Keratinocyte (primary cell): ENCODE measurements around the gene ANKS1B. TPM values are rescaled to one million over a fixed set of nuclear protein-coding genes. Genes with fewer than 3 reads are reported as not detected.

Experiments used
- DNase-seq: peaks from one replicate; pipeline ENCODE4 v3.0.0-alpha.2; 2011; ENCODE audit warnings: low read depth, missing footprints, low spot score
- FAIRE-seq: peaks from 2 replicates; lab custom pipeline; 2011; peaks lifted over from hg19 to GRCh38; lab: Jason Lieb, UNC
- H2AFZ ChIP-seq: 2 replicates; pipeline ENCODE4 v1.6.0; 2012; ENCODE audit warnings: low read length, control low read depth, inconsistent platforms; ENCODE audit not compliant: control insufficient read depth
- H3K27ac ChIP-seq: 2 replicates; pipeline ENCODE4 v1.5.1; 2011; ENCODE audit warnings: low read length; ENCODE audit not compliant: control insufficient read depth, insufficient read depth
- H3K27me3 ChIP-seq: 3 replicates; pipeline ENCODE4 v1.6.0; 2011; ENCODE audit warnings: low read length; ENCODE audit not compliant: control insufficient read depth, insufficient read depth; ENCODE audit errors: extremely low read depth
- H3K36me3 ChIP-seq, 2 experiments: 2 replicates in 1 of 2; 3 replicates in 1 of 2; pipeline ENCODE4 v1.5.1; 2011; ENCODE audit warnings: low read length in 2 of 2, mild to moderate bottlenecking in 1 of 2; ENCODE audit not compliant: control insufficient read depth in 2 of 2, insufficient read depth in 2 of 2; ENCODE audit errors: extremely low read depth in 1 of 2
- H3K4me1 ChIP-seq: 3 replicates; pipeline ENCODE4 v1.5.1; 2011; ENCODE audit warnings: low read length; ENCODE audit not compliant: control insufficient read depth, insufficient read depth; ENCODE audit errors: extremely low read depth
- H3K4me2 ChIP-seq: 3 replicates; pipeline ENCODE4 v1.6.0; 2011; ENCODE audit warnings: low read depth, low read length; ENCODE audit not compliant: control insufficient read depth, insufficient read depth; ENCODE audit errors: extremely low read depth
- H3K4me3 ChIP-seq, 3 experiments: fragments of 200-600 bp in 1 of 3; sonication (generic) in 1 of 3; 2 replicates in 2 of 3; 3 replicates in 1 of 3; pipeline ENCODE4 v1.5.1; 2011 to 2016; ENCODE audit warnings: low read length in 3 of 3, mild to moderate bottlenecking in 3 of 3, control low read depth in 2 of 3, inconsistent platforms in 1 of 3, low read depth in 1 of 3, mixed read lengths in 1 of 3, mixed run types in 1 of 3, moderate library complexity in 1 of 3; ENCODE audit not compliant: control insufficient read depth in 2 of 3, insufficient read depth in 2 of 3; ENCODE audit errors: extremely low read depth in 1 of 3
- H3K79me2 ChIP-seq: 2 replicates; pipeline ENCODE4 v1.6.0; 2012; ENCODE audit warnings: low read length; ENCODE audit not compliant: control insufficient read depth, insufficient read depth
- H3K9ac ChIP-seq: 3 replicates; pipeline ENCODE4 v1.6.0; 2011; ENCODE audit warnings: low read length; ENCODE audit not compliant: control insufficient read depth, insufficient read depth; ENCODE audit errors: extremely low read depth
- H3K9me1 ChIP-seq: 3 replicates; pipeline ENCODE4 v1.6.0; 2011; ENCODE audit warnings: low read length; ENCODE audit not compliant: control insufficient read depth, insufficient read depth; ENCODE audit errors: extremely low read depth
- H3K9me3 ChIP-seq: 2 replicates; pipeline ENCODE4 v1.5.1; 2012; ENCODE audit warnings: low read depth, low read length; ENCODE audit not compliant: control insufficient read depth
- H4K20me1 ChIP-seq: 3 replicates; pipeline ENCODE4 v1.6.0; 2011; ENCODE audit warnings: low read length; ENCODE audit not compliant: control insufficient read depth, insufficient read depth; ENCODE audit errors: extremely low read depth
- EZH2 ChIP-seq: IDR thresholded peaks from one replicate; pipeline ENCODE4 v1.6.1; 2012; ENCODE audit warnings: inconsistent platforms, mild to moderate bottlenecking, low read length, moderate library complexity
- dilution Hi-C: fragments of 300-500 bp; cut with MboI; formaldehyde crosslinking; loops from one replicate; pipeline ENCODE4 v1.7.0; 2020; ENCODE audit warnings: low sequenced_read_pairs; ENCODE audit not compliant: extremely low pct_ligation_motif_present
- polyA plus RNA-seq, 5 experiments: library from polyadenylated mRNA; depleted of rRNA in 3 of 5; stranded (reverse) in 3 of 5; stranded (forward) in 1 of 5; unstranded in 1 of 5; fragments of >200 nt; gene quantifications; 1 replicate in 1 of 5; 2 replicates in 3 of 5; 3 replicates in 1 of 5; pipeline versions ENCODE4 v1.2.1 to v1.2.3, GENCODE V29; 2011 to 2012; ENCODE audit warnings: missing spikeins in 2 of 5, low read depth in 1 of 5, low replicate concordance in 1 of 5
- TF ChIP-seq, protein P1 (sequence below), 3 experiments: IDR thresholded peaks in 1 of 3; conservative IDR thresholded peaks in 1 of 3; optimal IDR thresholded peaks in 1 of 3; 2 replicates in 2 of 3; 3 replicates in 1 of 3; pipeline versions ENCODE3 to v1.5.1; 2011; ENCODE audit warnings: low read length in 3 of 3, mild to moderate bottlenecking in 3 of 3, moderate library complexity in 2 of 3, control low read depth in 1 of 3, inconsistent platforms in 1 of 3; ENCODE audit not compliant: insufficient read depth in 2 of 3; ENCODE audit errors: extremely low read depth in 1 of 3

Gene ANKS1B
- polyA plus RNA-seq, 1 donor (not counting 4 experiments of a cell fraction or from before 2014, with no cell fraction given): not detected

DNA sequence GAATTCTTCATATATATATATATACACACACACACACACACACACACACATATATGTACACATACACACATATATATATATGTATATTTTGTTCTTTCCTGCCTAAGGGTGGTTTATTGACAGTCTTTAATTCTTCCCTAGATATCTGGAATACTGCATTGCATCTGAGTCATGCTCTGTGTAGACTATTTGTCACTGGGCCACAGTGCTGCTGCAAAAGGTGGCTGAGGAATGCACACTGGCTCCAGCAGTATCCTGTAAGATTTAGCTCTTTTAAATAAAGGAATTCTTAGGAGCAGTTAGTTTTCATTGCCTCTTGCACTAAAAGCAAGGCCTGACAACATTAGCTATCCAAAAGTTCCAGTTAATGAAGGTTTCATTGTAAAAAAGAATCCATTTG, 1138.8 kb downstream of the ANKS1B start:
- Histone ChIP-seq H3K9ac (no peak overlapping the region), H3K9me3 (no peaks in the 10 kb centered on the region), H3K4me2 (no peak overlapping the region), H4K20me1 (no peaks in the 10 kb centered on the region), H2AFZ (no peak overlapping the region), H3K36me3 (no peaks in the 10 kb centered on the region), H3K9me1 (no peaks in the 10 kb centered on the region), H3K79me2 (no peaks in the 10 kb centered on the region), H3K4me1 (no peaks in the 10 kb centered on the region), H3K27me3 (no peaks in the 10 kb centered on the region), H3K27ac (no peak overlapping the region), H3K4me3 (no peak overlapping the region)
- no peak for FAIRE-seq
- dilution Hi-C loops: no loop called here
- no peak for TF ChIP-seq EZH2
- no peak for DNase-seq

GRCh38 chr12:98840325-98840724, 1144.4 kb downstream of the ANKS1B start:
- H3K79me2 ChIP-seq: no peaks in the 10 kb centered on the region
- no peaks in the 10 kb centered on the region for H4K20me1 ChIP-seq
- H3K27ac ChIP-seq: no peak overlapping the region
- TF ChIP-seq, protein P1, sequence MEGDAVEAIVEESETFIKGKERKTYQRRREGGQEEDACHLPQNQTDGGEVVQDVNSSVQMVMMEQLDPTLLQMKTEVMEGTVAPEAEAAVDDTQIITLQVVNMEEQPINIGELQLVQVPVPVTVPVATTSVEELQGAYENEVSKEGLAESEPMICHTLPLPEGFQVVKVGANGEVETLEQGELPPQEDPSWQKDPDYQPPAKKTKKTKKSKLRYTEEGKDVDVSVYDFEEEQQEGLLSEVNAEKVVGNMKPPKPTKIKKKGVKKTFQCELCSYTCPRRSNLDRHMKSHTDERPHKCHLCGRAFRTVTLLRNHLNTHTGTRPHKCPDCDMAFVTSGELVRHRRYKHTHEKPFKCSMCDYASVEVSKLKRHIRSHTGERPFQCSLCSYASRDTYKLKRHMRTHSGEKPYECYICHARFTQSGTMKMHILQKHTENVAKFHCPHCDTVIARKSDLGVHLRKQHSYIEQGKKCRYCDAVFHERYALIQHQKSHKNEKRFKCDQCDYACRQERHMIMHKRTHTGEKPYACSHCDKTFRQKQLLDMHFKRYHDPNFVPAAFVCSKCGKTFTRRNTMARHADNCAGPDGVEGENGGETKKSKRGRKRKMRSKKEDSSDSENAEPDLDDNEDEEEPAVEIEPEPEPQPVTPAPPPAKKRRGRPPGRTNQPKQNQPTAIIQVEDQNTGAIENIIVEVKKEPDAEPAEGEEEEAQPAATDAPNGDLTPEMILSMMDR (optimal IDR thresholded peaks at IDR 0.05 in 1 of 3, IDR thresholded peaks at IDR 0.05 in 1 of 3, conservative IDR thresholded peaks at IDR 0.05 in 1 of 3; ENCODE audit: extremely low read depth in 1 of 3, insufficient read depth in 2 of 3, low read length in 3 of 3): no peak
- TF ChIP-seq EZH2: no peak
- no peaks in the 10 kb centered on the region for H3K9me3 ChIP-seq
- no peaks in the 10 kb centered on the region for H3K4me1 ChIP-seq
- H3K4me3 ChIP-seq: no peak overlapping the region
- no peaks in the 10 kb centered on the region for H3K27me3 ChIP-seq
- no peak overlapping the region for H2AFZ ChIP-seq
- no peak for DNase-seq
- no peak for FAIRE-seq
- H3K36me3 ChIP-seq: no peaks in the 10 kb centered on the region
- no peaks in the 10 kb centered on the region for H3K9me1 ChIP-seq
- H3K4me2 ChIP-seq: no peak overlapping the region
- no peak overlapping the region for H3K9ac ChIP-seq
- dilution Hi-C loops: no loop called here

GRCh38 chr12:98838231-98838647, 1146.5 kb downstream of the ANKS1B start:
- no peak overlapping the region for H3K27ac ChIP-seq

More at GRCh38 chr12:98838231-98838647, 1146.5 kb downstream of the ANKS1B start:
- Histone ChIP-seq H2AFZ (no peak overlapping the region), H3K36me3 (no peaks in the 10 kb centered on the region), H3K9ac (no peak overlapping the region), H3K4me1 (no peaks in the 10 kb centered on the region), H3K4me3 (no peak overlapping the region), H4K20me1 (no peaks in the 10 kb centered on the region), H3K9me3 (no peaks in the 10 kb centered on the region), H3K79me2 (no peaks in the 10 kb centered on the region), H3K27me3 (no peaks in the 10 kb centered on the region), H3K9me1 (no peaks in the 10 kb centered on the region), H3K4me2 (no peak overlapping the region)
- FAIRE-seq: no peak
- no peak for DNase-seq
- TF ChIP-seq EZH2: no peak
- TF ChIP-seq, protein P1 (optimal IDR thresholded peaks at IDR 0.05 in 1 of 3, IDR thresholded peaks at IDR 0.05 in 1 of 3, conservative IDR thresholded peaks at IDR 0.05 in 1 of 3; ENCODE audit: extremely low read depth in 1 of 3, insufficient read depth in 2 of 3, low read length in 3 of 3): peak in 2 of 3 experiments; percentile 19 to 22
- dilution Hi-C loops: no loop called here
